Activated naive CD4-positive, alpha-beta T cell treated with anti-CD3 and anti-CD28 coated beads, Interleukin-2, amount 10 ng/mL, durations not matched to agents 7 days and 5 days (primary cell): ENCODE results near the gene FAM25G.
"Not testable (repeated sequence)": the region's sequence is repeated elsewhere in the genome, so short reads cannot be mapped to it uniquely, and the experiment has no call there.

ENCODE experiments used
- CTCF ChIA-PET: fragments of 350-600 bp; sonication (Branson Sonifier 250); formaldehyde crosslinking; loops from one replicate; lab custom pipeline; 2021; ENCODE audit warnings: antibody characterized with exemption; lab: Charles Lee
- DNase-seq: peaks from one replicate; pipeline ENCODE4 v3.0.0-alpha.2; 2020
- H3K27ac Mint-ChIP-seq: one replicate; pipeline ENCODE4 v1.8.0; 2021; ENCODE audit warnings: mild to moderate bottlenecking, moderate library complexity, mixed read lengths
- H3K27me3 Mint-ChIP-seq: one replicate; pipeline ENCODE4 v1.8.0; 2021; ENCODE audit warnings: mild to moderate bottlenecking, mixed read lengths
- H3K36me3 Mint-ChIP-seq: one replicate; pipeline ENCODE4 v1.8.0; 2021; ENCODE audit warnings: mixed read lengths
- H3K4me1 Mint-ChIP-seq: one replicate; pipeline ENCODE4 v1.8.0; 2021; ENCODE audit warnings: mixed read lengths
- H3K4me3 Mint-ChIP-seq: one replicate; pipeline ENCODE4 v1.8.0; 2021; ENCODE audit warnings: mild to moderate bottlenecking, moderate library complexity, mixed read lengths
- H3K9me3 Mint-ChIP-seq: one replicate; pipeline ENCODE4 v1.8.0; 2021; ENCODE audit warnings: mixed read lengths

Gene FAM25G

GRCh38 chr10:47473516-47473915, 18.0 kb downstream of the FAM25G start:
- CTCF ChIA-PET, H3K27me3 Mint-ChIP-seq, H3K27ac Mint-ChIP-seq, DNase-seq, H3K36me3 Mint-ChIP-seq, H3K9me3 Mint-ChIP-seq, H3K4me3 Mint-ChIP-seq, H3K4me1 Mint-ChIP-seq: not testable (repeated sequence)

GRCh38 chr10:47472647-47473046, 18.9 kb downstream of the FAM25G start:
- H3K4me1 Mint-ChIP-seq, H3K36me3 Mint-ChIP-seq, DNase-seq, CTCF ChIA-PET, H3K4me3 Mint-ChIP-seq, H3K27ac Mint-ChIP-seq, H3K9me3 Mint-ChIP-seq, H3K27me3 Mint-ChIP-seq: not testable (repeated sequence)

- H3K27me3 Mint-ChIP-seq, DNase-seq, H3K4me1 Mint-ChIP-seq, H3K9me3 Mint-ChIP-seq, H3K4me3 Mint-ChIP-seq, H3K27ac Mint-ChIP-seq, CTCF ChIA-PET, H3K36me3 Mint-ChIP-seq: not testable (repeated sequence)
Measured at GRCh38 chr10:47472072-47472471, 19.4 kb downstream of the FAM25G start.

GRCh38 chr10:47468731-47469528, 22.6 kb downstream of the FAM25G start:
- H3K4me3 Mint-ChIP-seq, H3K9me3 Mint-ChIP-seq, H3K4me1 Mint-ChIP-seq, CTCF ChIA-PET, H3K27ac Mint-ChIP-seq, H3K27me3 Mint-ChIP-seq, H3K36me3 Mint-ChIP-seq, DNase-seq: not testable (repeated sequence)

GRCh38 chr10:47467957-47468356, 23.5 kb downstream of the FAM25G start:
- H3K27ac Mint-ChIP-seq, H3K4me3 Mint-ChIP-seq, H3K9me3 Mint-ChIP-seq, H3K36me3 Mint-ChIP-seq, H3K4me1 Mint-ChIP-seq, H3K27me3 Mint-ChIP-seq, CTCF ChIA-PET, DNase-seq: not testable (repeated sequence)

GRCh38 chr10:47467458-47467857, 24.0 kb downstream of the FAM25G start:
- H3K27ac Mint-ChIP-seq, CTCF ChIA-PET, H3K4me1 Mint-ChIP-seq, H3K27me3 Mint-ChIP-seq, DNase-seq, H3K4me3 Mint-ChIP-seq, H3K36me3 Mint-ChIP-seq, H3K9me3 Mint-ChIP-seq: not testable (repeated sequence)

GRCh38 chr10:47465216-47465917, 26.1 kb downstream of the FAM25G start:
- CTCF ChIA-PET, H3K36me3 Mint-ChIP-seq, H3K4me3 Mint-ChIP-seq, H3K4me1 Mint-ChIP-seq, H3K9me3 Mint-ChIP-seq, DNase-seq, H3K27ac Mint-ChIP-seq: not testable (repeated sequence)
- H3K27me3 Mint-ChIP-seq, result peaks cover 14% of the 10 kb centered on the region

GRCh38 chr10:47462577-47463358, 28.7 kb downstream of the FAM25G start:
- CTCF ChIA-PET, H3K36me3 Mint-ChIP-seq, H3K27ac Mint-ChIP-seq, H3K4me3 Mint-ChIP-seq, H3K4me1 Mint-ChIP-seq, H3K9me3 Mint-ChIP-seq, DNase-seq: not testable (repeated sequence)
- peaks cover 18% of the 10 kb centered on the region for H3K27me3 Mint-ChIP-seq

GRCh38 chr10:47461261-47461687, 30.2 kb downstream of the FAM25G start:
- not testable (repeated sequence) for H3K9me3 Mint-ChIP-seq

GRCh38 chr10:47458466-47459154, 32.9 kb downstream of the FAM25G start:
- H3K36me3 Mint-ChIP-seq, result no peaks in the 10 kb centered on the region
- H3K27me3 Mint-ChIP-seq, result peaks cover 29% of the 10 kb centered on the region
- no peak overlapping the region for H3K4me3 Mint-ChIP-seq
- H3K27ac Mint-ChIP-seq, result no peak overlapping the region
- CTCF ChIA-PET, result no interaction called here
- no peak for DNase-seq
- H3K4me1 Mint-ChIP-seq, result peaks cover 2% of the 10 kb centered on the region
- no peaks in the 10 kb centered on the region for H3K9me3 Mint-ChIP-seq

More at GRCh38 chr10:47461261-47461687, 30.2 kb downstream of the FAM25G start:
- H3K4me1 Mint-ChIP-seq, H3K4me3 Mint-ChIP-seq, H3K36me3 Mint-ChIP-seq, H3K27ac Mint-ChIP-seq, DNase-seq, CTCF ChIA-PET: not testable (repeated sequence)
- peaks cover 29% of the 10 kb centered on the region for H3K27me3 Mint-ChIP-seq

- CTCF ChIA-PET, result no interaction called here
Measured at GRCh38 chr10:47457826-47458225, 33.7 kb downstream of the FAM25G start.

GRCh38 chr10:47457528-47457820, 34.0 kb downstream of the FAM25G start:
- no peak for DNase-seq
- Mint-ChIP-seq H3K4me1 (peaks cover 2% of the 10 kb centered on the region), H3K4me3 (no peak overlapping the region), H3K27me3 (peaks cover 31% of the 10 kb centered on the region), H3K9me3 (no peaks in the 10 kb centered on the region), H3K36me3 (no peaks in the 10 kb centered on the region), H3K27ac (no peak overlapping the region)
- CTCF ChIA-PET, result no interaction called here

More at GRCh38 chr10:47457826-47458225, 33.7 kb downstream of the FAM25G start:
- DNase-seq, result no peak
- Mint-ChIP-seq H3K4me3 (no peak overlapping the region), H3K36me3 (no peaks in the 10 kb centered on the region), H3K27me3 (peaks cover 29% of the 10 kb centered on the region), H3K4me1 (peaks cover 2% of the 10 kb centered on the region), H3K9me3 (no peaks in the 10 kb centered on the region), H3K27ac (no peak overlapping the region)

- Mint-ChIP-seq H3K27me3 (peaks cover 33% of the 10 kb centered on the region), H3K9me3 (no peaks in the 10 kb centered on the region), H3K27ac (no peak overlapping the region), H3K36me3 (no peaks in the 10 kb centered on the region), H3K4me3 (no peak overlapping the region), H3K4me1 (peaks cover 2% of the 10 kb centered on the region)
- CTCF ChIA-PET, result no interaction called here
- no peak for DNase-seq
Measured at GRCh38 chr10:47456794-47457527, 34.5 kb downstream of the FAM25G start.
